Measurements from ENCODE around the gene LRRK2.

- TF ChIP-seq CTCF (IDR thresholded peaks at IDR 0.05 in 4 of 5, conservative IDR thresholded peaks at IDR 0.05 in 1 of 5) (no peak), POLR2A (IDR thresholded peaks at IDR 0.05) (no peak)
Observed at GRCh38 chr12:40287369-40287975, 62.7 kb downstream of the LRRK2 start.

Data from gastrocnemius medialis (tissue), 4 donors.